ENCODE data around the gene NUBP2. TPM values are rescaled to one million over a fixed set of nuclear protein-coding genes. Genes with fewer than 3 reads are reported as not detected.

The NUBP2 gene
- total RNA-seq, 1 experiment from 2014 or later: 69.4 TPM

- no peak for TF ChIP-seq CTCF (conservative IDR thresholded peaks at IDR 0.05)
- Histone ChIP-seq H3K27ac (ENCODE audit: insufficient read length, low read depth, low read length) (no peak overlapping the region), H3K4me2 (ENCODE audit: insufficient read depth, insufficient read length, low read length) (no peak overlapping the region), H3K18ac (ENCODE audit: insufficient read length, low read depth, low read length) (no peak overlapping the region), H4K5ac (ENCODE audit: insufficient read length, low read depth, low read length) (no peak overlapping the region), H3K9ac (ENCODE audit: extremely low read depth, insufficient read length, low read length) (no peak overlapping the region), H3K56ac (ENCODE audit: insufficient read length, low read depth, low read length) (no peak overlapping the region), H4K8ac (replicated peaks; ENCODE audit: insufficient read length, low read depth, low read length) (no peak overlapping the region), H3K9me3 (ENCODE audit: control insufficient read depth, low read depth, low read length) (no peaks in the 10 kb centered on the region), H3K79me1 (ENCODE audit: insufficient read depth, low read depth, low read length, poor library complexity, severe bottlenecking) (no peaks in the 10 kb centered on the region), H3K27me3 (ENCODE audit: insufficient read depth, low read length) (no peaks in the 10 kb centered on the region), H3K79me2 (ENCODE audit: insufficient read depth, low read length) (no peaks in the 10 kb centered on the region), H2BK20ac (ENCODE audit: low read depth, low read length, poor library complexity, severe bottlenecking) (no peak overlapping the region), H4K91ac (ENCODE audit: insufficient read length, low read depth, low read length) (no peak overlapping the region), H4K20me1 (ENCODE audit: control insufficient read depth, insufficient read depth, insufficient read length) (peaks cover 3% of the 10 kb centered on the region), H3K23me2 (ENCODE audit: insufficient read length, low read depth, low read length, poor library complexity, severe bottlenecking) (no peaks in the 10 kb centered on the region), H2BK5ac (ENCODE audit: insufficient read length, low read length) (no peak overlapping the region), H3K14ac (ENCODE audit: insufficient read depth, low read length) (no peak overlapping the region), H2BK120ac (ENCODE audit: low read depth, low read length, poor library complexity, severe bottlenecking) (no peak overlapping the region), H3K4me1 (ENCODE audit: insufficient read depth, low read length) (no peaks in the 10 kb centered on the region), H2AFZ (ENCODE audit: low read length) (no peak overlapping the region), H2BK15ac (ENCODE audit: low read depth, low read length) (no peak overlapping the region), H3T11ph (ENCODE audit: low read length) (no peak overlapping the region), H3K23ac (ENCODE audit: insufficient read length, low read depth, low read length) (no peak overlapping the region), H3K4ac (ENCODE audit: low read depth, low read length) (no peak overlapping the region), H2BK12ac (ENCODE audit: insufficient read length, low read depth, low read length) (no peak overlapping the region), H2AK5ac (ENCODE audit: insufficient read length, low read length) (no peak overlapping the region)
- H3K36me3 Mint-ChIP-seq (ENCODE audit: insufficient read depth in 1 of 3, low read depth in 3 of 3): peaks cover 3 to 20% (median 18%) of the 10 kb centered on the region in 3 experiments
- peak overlapping the region in 1 of 3 experiments; percentile 34; a peak in 2 of 7 replicates for H3K27ac Mint-ChIP-seq
- no peaks in the 10 kb centered on the region; the same call in 1 of the 2 replicates for H3K27me3 Mint-ChIP-seq (ENCODE audit: low read depth)
- WGBS (ENCODE audit: extremely low coverage, insufficient read length, low lambda C conversion rate): no CpG with 5 or more reads among the region's 25 CpGs
- no peak overlapping the region for H3K4me3 Mint-ChIP-seq
- DNase-seq: no peak
- no peaks in the 10 kb centered on the region for H3K4me1 Mint-ChIP-seq
- H3K9me3 Mint-ChIP-seq: no peaks in the 10 kb centered on the region
Measured at GRCh38 chr16:1745181-1745899, 37.4 kb upstream of the NUBP2 start.

All from H9 (cell line).